Sigmoid colon (tissue), 3 donors: ENCODE results near the gene LIMS1.
"Not testable (repeated sequence)": the region's sequence is repeated elsewhere in the genome, so short reads cannot be mapped to it uniquely, and the experiment has no call there.

Experiments used
- CTCF ChIP-seq, 4 experiments: fragments of 450-650 bp in 3 of 4; fragments of 200-600 bp in 1 of 4; IDR thresholded peaks; one replicate each; pipeline ENCODE4 v1.5.1; 2016 to 2019; ENCODE audit warnings: antibody characterized with exemption in 4 of 4, mild to moderate bottlenecking in 3 of 4, moderate library complexity in 2 of 4
- POLR2A ChIP-seq, 2 donors: fragments of 450-650 bp; IDR thresholded peaks; one replicate each; pipeline ENCODE4 v1.6.1; 2016; ENCODE audit warnings: antibody characterized with exemption in 2 of 2, mild to moderate bottlenecking in 2 of 2, moderate library complexity in 2 of 2

GRCh38 chr2:108643862-108644261 is 109.6 kb downstream of the LIMS1 start:
- TF ChIP-seq CTCF, POLR2A (IDR thresholded peaks at IDR 0.05): not testable (repeated sequence)
